T-helper 2 cell (primary cell): ENCODE results near the gene NKAIN4.

Source experiments
- DNase-seq, 5 experiments: peaks; one replicate each; pipeline versions ENCODE4 v3.0.0 to v3.0.0-alpha.2; 2012 to 2022

The NKAIN4 gene

GRCh38 chr20:63190828-63191227 is 63.4 kb downstream of the NKAIN4 start:
- no peak for DNase-seq
